DND-41 (cell line): Measurements from ENCODE around the gene NPM3.

Experiments
- EZH2 ChIP-seq: IDR thresholded peaks from 3 replicates; pipeline ENCODE4 v1.6.1; 2012; ENCODE audit warnings: borderline replicate concordance, low read depth, mild to moderate bottlenecking, moderate library complexity, low read length, inconsistent platforms; ENCODE audit not compliant: severe bottlenecking
- TF ChIP-seq, protein P1 (sequence below): IDR thresholded peaks from 2 replicates; pipeline ENCODE4 v1.5.1; 2012; ENCODE audit warnings: borderline replicate concordance, low read length, moderate library complexity, mild to moderate bottlenecking; ENCODE audit not compliant: poor library complexity, severe bottlenecking; ENCODE audit errors: extremely low read depth

DNA sequence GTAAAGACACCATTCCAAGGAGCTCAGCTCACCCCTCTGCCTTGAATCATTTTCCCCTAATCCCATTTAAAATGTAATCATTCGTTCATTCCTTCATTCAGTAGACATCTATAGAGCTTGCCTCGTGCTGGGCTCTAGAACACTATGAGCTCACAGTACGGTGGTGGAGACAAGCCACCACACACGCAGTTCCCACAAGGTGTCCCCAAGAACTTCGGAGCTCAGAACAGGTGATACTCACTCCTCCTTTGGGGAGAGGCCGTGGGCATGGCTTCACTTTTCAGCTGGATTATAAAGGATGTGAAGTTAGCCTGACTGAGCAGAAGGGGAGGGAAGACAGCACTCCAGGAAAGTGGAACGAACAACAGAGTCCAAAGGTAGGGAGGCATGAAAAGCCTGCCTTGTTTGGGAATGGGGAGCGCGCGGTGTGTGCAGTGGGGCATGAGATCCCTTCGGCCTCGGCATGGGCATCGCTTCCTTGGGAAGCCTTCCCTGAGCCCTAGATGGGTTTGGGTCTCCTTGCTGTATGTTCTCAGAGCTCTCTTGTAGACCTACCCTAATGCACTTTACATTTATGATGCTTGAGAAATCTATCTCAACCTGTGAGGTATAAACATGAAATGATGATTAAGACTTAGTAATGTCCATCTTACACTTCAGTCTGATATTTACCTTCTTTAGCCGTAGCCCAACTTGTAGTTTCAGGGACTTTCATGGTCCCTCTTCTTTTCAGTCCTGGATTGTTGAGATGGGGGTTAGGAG, 35.8 kb upstream of the NPM3 start:
- no peak for TF ChIP-seq EZH2
- TF ChIP-seq, protein P1, sequence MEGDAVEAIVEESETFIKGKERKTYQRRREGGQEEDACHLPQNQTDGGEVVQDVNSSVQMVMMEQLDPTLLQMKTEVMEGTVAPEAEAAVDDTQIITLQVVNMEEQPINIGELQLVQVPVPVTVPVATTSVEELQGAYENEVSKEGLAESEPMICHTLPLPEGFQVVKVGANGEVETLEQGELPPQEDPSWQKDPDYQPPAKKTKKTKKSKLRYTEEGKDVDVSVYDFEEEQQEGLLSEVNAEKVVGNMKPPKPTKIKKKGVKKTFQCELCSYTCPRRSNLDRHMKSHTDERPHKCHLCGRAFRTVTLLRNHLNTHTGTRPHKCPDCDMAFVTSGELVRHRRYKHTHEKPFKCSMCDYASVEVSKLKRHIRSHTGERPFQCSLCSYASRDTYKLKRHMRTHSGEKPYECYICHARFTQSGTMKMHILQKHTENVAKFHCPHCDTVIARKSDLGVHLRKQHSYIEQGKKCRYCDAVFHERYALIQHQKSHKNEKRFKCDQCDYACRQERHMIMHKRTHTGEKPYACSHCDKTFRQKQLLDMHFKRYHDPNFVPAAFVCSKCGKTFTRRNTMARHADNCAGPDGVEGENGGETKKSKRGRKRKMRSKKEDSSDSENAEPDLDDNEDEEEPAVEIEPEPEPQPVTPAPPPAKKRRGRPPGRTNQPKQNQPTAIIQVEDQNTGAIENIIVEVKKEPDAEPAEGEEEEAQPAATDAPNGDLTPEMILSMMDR, result no peak
